HFFc6 (cell line): ENCODE measurements around the gene PLXDC2. TPM values are rescaled to one million over a fixed set of nuclear protein-coding genes. Genes with fewer than 3 reads are reported as not detected.

Experiments used
- DNase-seq: peaks from one replicate; pipeline ENCODE4 v3.0.0-alpha.2; 2018
- H3K27ac Mint-ChIP-seq: 2 replicates; pipeline ENCODE4 v1.8.0; 2020; ENCODE audit warnings: mild to moderate bottlenecking, mixed read lengths
- H3K27me3 Mint-ChIP-seq: 2 replicates; pipeline ENCODE4 v1.8.0; 2021; ENCODE audit warnings: mild to moderate bottlenecking, moderate library complexity, mixed read lengths; ENCODE audit not compliant: insufficient read depth
- H3K36me3 Mint-ChIP-seq: 2 replicates; pipeline ENCODE4 v1.8.0; 2021; ENCODE audit warnings: low read depth, mixed read lengths
- H3K4me1 Mint-ChIP-seq: 2 replicates; pipeline ENCODE4 v1.8.0; 2020; ENCODE audit warnings: low read depth, mixed read lengths
- H3K4me3 Mint-ChIP-seq: 2 replicates; pipeline ENCODE4 v1.8.0; 2020; ENCODE audit warnings: mild to moderate bottlenecking, moderate library complexity, mixed read lengths
- H3K9me3 Mint-ChIP-seq: 2 replicates; pipeline ENCODE4 v1.8.0; 2020; ENCODE audit warnings: mild to moderate bottlenecking, mixed read lengths
- CTCF ChIP-seq: fragments of 200-600 bp; sonication (generic); IDR thresholded peaks from 2 replicates; pipeline ENCODE4 v1.5.0; 2021; ENCODE audit warnings: antibody characterized with exemption, mild to moderate bottlenecking
- total RNA-seq, 6 experiments: library from RNA; stranded (reverse); fragmentation: NEBNext Ultra II Directional; extraction: Animal tissue kit (Norgen Biotek cat#: 25700); gene quantifications; 2 replicates in 1 of 6; 3 replicates in 5 of 6; pipeline ENCODE4 v1.2.3, GENCODE V29; 2021

The PLXDC2 gene
- total RNA-seq, 6 experiments from 2014 or later = 0.17 to 2.3 (median 0.36) TPM

GRCh38 chr10:19911886-19912285 lies 95.7 kb downstream of the PLXDC2 start:
- TF ChIP-seq CTCF = no peak
- Mint-ChIP-seq H3K4me1 (no peaks in the 10 kb centered on the region), H3K27me3 (no peaks in the 10 kb centered on the region), H3K4me3 (no peak overlapping the region), H3K27ac (no peak overlapping the region), H3K36me3 (no peaks in the 10 kb centered on the region; the same call in 1 of the 2 replicates), H3K9me3 (peaks cover 31% of the 10 kb centered on the region)
- DNase-seq = no peak

GRCh38 chr10:19913987-19914386 lies 97.8 kb downstream of the PLXDC2 start:
- no peak for DNase-seq
- no peaks in the 10 kb centered on the region; the same call in 1 of the 2 replicates for H3K36me3 Mint-ChIP-seq
- no peaks in the 10 kb centered on the region for H3K27me3 Mint-ChIP-seq
- peaks cover 30% of the 10 kb centered on the region for H3K9me3 Mint-ChIP-seq
- H3K4me1 Mint-ChIP-seq = no peaks in the 10 kb centered on the region
- H3K27ac Mint-ChIP-seq = no peak overlapping the region
- TF ChIP-seq CTCF = no peak
- no peak overlapping the region for H3K4me3 Mint-ChIP-seq

GRCh38 chr10:19915125-19915524 lies 98.9 kb downstream of the PLXDC2 start:
- no peaks in the 10 kb centered on the region for H3K4me1 Mint-ChIP-seq
- no peak for DNase-seq
- no peak overlapping the region for H3K4me3 Mint-ChIP-seq
- H3K9me3 Mint-ChIP-seq = peaks cover 31% of the 10 kb centered on the region
- H3K36me3 Mint-ChIP-seq = no peaks in the 10 kb centered on the region; the same call in 1 of the 2 replicates
- H3K27me3 Mint-ChIP-seq = no peaks in the 10 kb centered on the region
- no peak overlapping the region for H3K27ac Mint-ChIP-seq
- TF ChIP-seq CTCF = no peak

GRCh38 chr10:19915816-19916215 lies 99.6 kb downstream of the PLXDC2 start:
- DNase-seq = no peak
- H3K27me3 Mint-ChIP-seq = no peaks in the 10 kb centered on the region
- peaks cover 31% of the 10 kb centered on the region for H3K9me3 Mint-ChIP-seq
- H3K4me3 Mint-ChIP-seq = no peak overlapping the region
- no peaks in the 10 kb centered on the region for H3K4me1 Mint-ChIP-seq
- H3K36me3 Mint-ChIP-seq = no peaks in the 10 kb centered on the region; the same call in 1 of the 2 replicates
- no peak overlapping the region for H3K27ac Mint-ChIP-seq
- no peak for TF ChIP-seq CTCF

GRCh38 chr10:19917751-19918478 lies 101.7 kb downstream of the PLXDC2 start:
- DNase-seq = no peak
- no peaks in the 10 kb centered on the region for H3K4me1 Mint-ChIP-seq

More at GRCh38 chr10:19917751-19918478, 101.7 kb downstream of the PLXDC2 start:
- H3K4me3 Mint-ChIP-seq = no peak overlapping the region
- H3K9me3 Mint-ChIP-seq = peaks cover 42% of the 10 kb centered on the region
- no peak for TF ChIP-seq CTCF
- H3K27ac Mint-ChIP-seq = no peak overlapping the region
- H3K27me3 Mint-ChIP-seq = no peaks in the 10 kb centered on the region
- H3K36me3 Mint-ChIP-seq = peaks cover 6% of the 10 kb centered on the region; the same call in 1 of the 2 replicates
